AG09309 (cell line): Measurements from ENCODE around the gene ITGB4.

Experiments used
- DNase-seq: peaks from one replicate; pipeline ENCODE4 v3.0.0-alpha.2; 2010; ENCODE audit warnings: low read depth
- H3K4me3 ChIP-seq: 2 replicates; pipeline ENCODE4 v1.5.1; 2011; ENCODE audit warnings: mild to moderate bottlenecking, low read depth, low read length, moderate library complexity; ENCODE audit not compliant: control insufficient read depth
- CTCF ChIP-seq: IDR thresholded peaks from 2 replicates; pipeline ENCODE4 v1.5.1; 2011; ENCODE audit warnings: mild to moderate bottlenecking, low read depth, low read length, inconsistent platforms; ENCODE audit not compliant: insufficient read depth, control insufficient read depth; ENCODE audit errors: missing control alignments

The ITGB4 gene

GRCh38 chr17:75734674-75735294 lies 13.5 kb downstream of the ITGB4 start:
- no peak for DNase-seq
- TF ChIP-seq CTCF: no peak
- H3K4me3 ChIP-seq: no peak overlapping the region

- no peak for TF ChIP-seq CTCF
- no peak for DNase-seq
- no peak overlapping the region for H3K4me3 ChIP-seq
Measured at GRCh38 chr17:75736173-75736835, 15.0 kb downstream of the ITGB4 start.

GRCh38 chr17:75737133-75737962 lies 16.1 kb downstream of the ITGB4 start:
- no peak overlapping the region for H3K4me3 ChIP-seq
- DNase-seq: no peak
- no peak for TF ChIP-seq CTCF

GRCh38 chr17:75738218-75738802 lies 17.1 kb downstream of the ITGB4 start:
- DNase-seq: no peak
- TF ChIP-seq CTCF: no peak
- no peak overlapping the region for H3K4me3 ChIP-seq

GRCh38 chr17:75739174-75739573 lies 17.9 kb downstream of the ITGB4 start:
- no peak overlapping the region for H3K4me3 ChIP-seq
- no peak for TF ChIP-seq CTCF
- DNase-seq: no peak

GRCh38 chr17:75739801-75740200 lies 18.5 kb downstream of the ITGB4 start:
- DNase-seq: no peak
- TF ChIP-seq CTCF: no peak
- H3K4me3 ChIP-seq: no peak overlapping the region
